OCI-LY3 (cell line): ENCODE measurements around the gene MESP1.

Source experiments
- H2AFZ ChIP-seq: fragments of 200-600, 300-600 bp; shearing (Covaris generic); 2 replicates; pipeline ENCODE4 v1.6.0; 2014; ENCODE audit warnings: antibody characterized with exemption, low read depth, low read length
- H3K27ac ChIP-seq: fragments of 200-600, 300-600 bp; sonication (generic); 2 replicates; pipeline ENCODE4 v1.5.1; 2014; ENCODE audit warnings: mild to moderate bottlenecking, low read length, moderate library complexity, mixed read lengths
- H3K27me3 ChIP-seq: fragments of 200-600, 300-600 bp; sonication (generic); 2 replicates; pipeline ENCODE4 v1.6.1; 2014; ENCODE audit warnings: low read depth, low read length, mixed read lengths
- H3K36me3 ChIP-seq: fragments of 200-600, 300-600 bp; sonication (generic); replicated peaks from 2 replicates; pipeline ENCODE3; 2014; ENCODE audit warnings: low read depth, low read length, mixed read lengths
- H3K4me1 ChIP-seq: fragments of 300-600, 200-600 bp; sonication (generic); 2 replicates; pipeline ENCODE4 v1.6.1; 2014; ENCODE audit warnings: low read length, mixed read lengths
- H3K4me2 ChIP-seq: fragments of 200-600, 300-600 bp; sonication (generic); 2 replicates; pipeline ENCODE4 v1.6.1; 2014; ENCODE audit warnings: low read length, mixed read lengths
- H3K4me3 ChIP-seq: fragments of 300-600, 200-600 bp; sonication (generic); 2 replicates; pipeline ENCODE4 v1.5.1; 2014; ENCODE audit warnings: antibody characterized with exemption, mild to moderate bottlenecking, low read length, moderate library complexity
- H3K79me2 ChIP-seq: fragments of 300-600, 200-600 bp; shearing (Covaris generic); 2 replicates; pipeline ENCODE4 v1.6.1; 2014; ENCODE audit warnings: mild to moderate bottlenecking, low read length, mixed read lengths
- H3K9ac ChIP-seq: fragments of 300-600, 200-600 bp; shearing (Covaris generic); 2 replicates; pipeline ENCODE4 v1.6.0; 2014; ENCODE audit warnings: mild to moderate bottlenecking, low read length, moderate library complexity
- H3K9me3 ChIP-seq: fragments of 200-600, 300-600 bp; shearing (Covaris generic); 2 replicates; pipeline ENCODE4 v1.6.1; 2014; ENCODE audit warnings: low read length, mixed read lengths; ENCODE audit not compliant: insufficient read depth
- H4K20me1 ChIP-seq: fragments of 200-600, 300-600 bp; sonication (generic); 2 replicates; pipeline ENCODE4 v1.6.1; 2016; ENCODE audit warnings: low read length, mixed read lengths; ENCODE audit not compliant: insufficient read depth
- EZH2phosphoT487 ChIP-seq: fragments of 200-600 bp; shearing (Covaris generic); IDR thresholded peaks from 2 replicates; pipeline ENCODE4 v1.6.1; 2018; ENCODE audit warnings: antibody characterized with exemption, mixed run types, low read depth
- TF ChIP-seq, protein P1 (sequence below): fragments of 200-600, 300-600 bp; sonication (generic); IDR thresholded peaks from 2 replicates; pipeline ENCODE4 v1.5.1; 2014; ENCODE audit warnings: antibody characterized with exemption, low read length, low read depth

The MESP1 gene

GRCh38 chr15:89785064-89785773, 34.2 kb upstream of the MESP1 start:
- H3K9ac ChIP-seq: peak overlapping the region; percentile 74; the same call in 1 of the 2 replicates
- TF ChIP-seq, protein P1, sequence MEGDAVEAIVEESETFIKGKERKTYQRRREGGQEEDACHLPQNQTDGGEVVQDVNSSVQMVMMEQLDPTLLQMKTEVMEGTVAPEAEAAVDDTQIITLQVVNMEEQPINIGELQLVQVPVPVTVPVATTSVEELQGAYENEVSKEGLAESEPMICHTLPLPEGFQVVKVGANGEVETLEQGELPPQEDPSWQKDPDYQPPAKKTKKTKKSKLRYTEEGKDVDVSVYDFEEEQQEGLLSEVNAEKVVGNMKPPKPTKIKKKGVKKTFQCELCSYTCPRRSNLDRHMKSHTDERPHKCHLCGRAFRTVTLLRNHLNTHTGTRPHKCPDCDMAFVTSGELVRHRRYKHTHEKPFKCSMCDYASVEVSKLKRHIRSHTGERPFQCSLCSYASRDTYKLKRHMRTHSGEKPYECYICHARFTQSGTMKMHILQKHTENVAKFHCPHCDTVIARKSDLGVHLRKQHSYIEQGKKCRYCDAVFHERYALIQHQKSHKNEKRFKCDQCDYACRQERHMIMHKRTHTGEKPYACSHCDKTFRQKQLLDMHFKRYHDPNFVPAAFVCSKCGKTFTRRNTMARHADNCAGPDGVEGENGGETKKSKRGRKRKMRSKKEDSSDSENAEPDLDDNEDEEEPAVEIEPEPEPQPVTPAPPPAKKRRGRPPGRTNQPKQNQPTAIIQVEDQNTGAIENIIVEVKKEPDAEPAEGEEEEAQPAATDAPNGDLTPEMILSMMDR: no peak
- TF ChIP-seq EZH2phosphoT487: no peak
- peaks cover 10% of the 10 kb centered on the region; the same call in 1 of the 2 replicates for H3K9me3 ChIP-seq
- H2AFZ ChIP-seq: 0 out of 2 replicates have a peak overlapping the region, but pooled peaks have one; percentile 62
- H3K79me2 ChIP-seq: no peaks in the 10 kb centered on the region
- H3K27ac ChIP-seq: peak overlapping the region; percentile 89; the same call in 1 of the 2 replicates
- no peak overlapping the region for H3K4me3 ChIP-seq
- no peaks in the 10 kb centered on the region for H4K20me1 ChIP-seq
- no peaks in the 10 kb centered on the region for H3K27me3 ChIP-seq
- peaks cover 10% of the 10 kb centered on the region for H3K36me3 ChIP-seq
- H3K4me2 ChIP-seq: 0 out of 2 replicates have a peak overlapping the region, but pooled peaks have one; percentile 60
- peaks cover 55% of the 10 kb centered on the region for H3K4me1 ChIP-seq

DNA sequence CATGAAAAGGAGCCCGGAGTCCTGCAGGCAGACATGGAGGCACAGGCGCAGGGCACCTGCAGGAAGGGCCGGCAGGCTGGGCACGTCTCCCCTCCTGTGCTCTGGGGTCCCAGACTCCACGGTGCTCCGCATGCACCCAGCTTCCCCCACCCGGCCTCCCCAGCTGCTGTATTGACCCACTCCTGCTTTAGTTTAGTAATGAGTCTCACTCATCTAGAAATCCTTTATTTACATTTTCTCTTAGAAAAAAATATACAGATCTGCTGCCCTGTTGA, 33.6 kb upstream of the MESP1 start:
- Histone ChIP-seq H4K20me1 (no peaks in the 10 kb centered on the region), H3K27ac (peak overlapping the region; percentile 89), H2AFZ (peak overlapping the region; percentile 62), H3K4me1 (peaks cover 59% of the 10 kb centered on the region), H3K27me3 (no peaks in the 10 kb centered on the region), H3K4me3 (no peak overlapping the region), H3K9ac (peak overlapping the region; percentile 74), H3K9me3 (peaks cover 10% of the 10 kb centered on the region; the same call in 1 of the 2 replicates), H3K36me3 (peaks cover 10% of the 10 kb centered on the region), H3K4me2 (peak overlapping the region; percentile 60), H3K79me2 (no peaks in the 10 kb centered on the region)
- TF ChIP-seq, protein P1: no peak
- no peak for TF ChIP-seq EZH2phosphoT487

GRCh38 chr15:89783861-89784685, 33.0 kb upstream of the MESP1 start:
- peak overlapping the region; percentile 60 for H3K4me2 ChIP-seq
- H3K9me3 ChIP-seq: peaks cover 10% of the 10 kb centered on the region; the same call in 1 of the 2 replicates
- no peaks in the 10 kb centered on the region for H3K79me2 ChIP-seq
- TF ChIP-seq, protein P1: peak; percentile 29; the same call in 1 of the 2 replicates
- no peak for TF ChIP-seq EZH2phosphoT487
- H3K9ac ChIP-seq: peak overlapping the region; percentile 74
- peak overlapping the region; percentile 89 for H3K27ac ChIP-seq
- H2AFZ ChIP-seq: peak overlapping the region; percentile 62
- peaks cover 64% of the 10 kb centered on the region for H3K4me1 ChIP-seq
- no peaks in the 10 kb centered on the region for H4K20me1 ChIP-seq
- H3K27me3 ChIP-seq: no peaks in the 10 kb centered on the region
- no peak overlapping the region; the same call in 1 of the 2 replicates for H3K4me3 ChIP-seq
- H3K36me3 ChIP-seq: peaks cover 10% of the 10 kb centered on the region
